Measurements from ENCODE around the gene MAPK4. TPM values are rescaled to one million over a fixed set of nuclear protein-coding genes. Genes with fewer than 3 reads are reported as not detected.

The MAPK4 gene
- total RNA-seq, 1 donor from 2014 or later: 0.21 TPM

DNA sequence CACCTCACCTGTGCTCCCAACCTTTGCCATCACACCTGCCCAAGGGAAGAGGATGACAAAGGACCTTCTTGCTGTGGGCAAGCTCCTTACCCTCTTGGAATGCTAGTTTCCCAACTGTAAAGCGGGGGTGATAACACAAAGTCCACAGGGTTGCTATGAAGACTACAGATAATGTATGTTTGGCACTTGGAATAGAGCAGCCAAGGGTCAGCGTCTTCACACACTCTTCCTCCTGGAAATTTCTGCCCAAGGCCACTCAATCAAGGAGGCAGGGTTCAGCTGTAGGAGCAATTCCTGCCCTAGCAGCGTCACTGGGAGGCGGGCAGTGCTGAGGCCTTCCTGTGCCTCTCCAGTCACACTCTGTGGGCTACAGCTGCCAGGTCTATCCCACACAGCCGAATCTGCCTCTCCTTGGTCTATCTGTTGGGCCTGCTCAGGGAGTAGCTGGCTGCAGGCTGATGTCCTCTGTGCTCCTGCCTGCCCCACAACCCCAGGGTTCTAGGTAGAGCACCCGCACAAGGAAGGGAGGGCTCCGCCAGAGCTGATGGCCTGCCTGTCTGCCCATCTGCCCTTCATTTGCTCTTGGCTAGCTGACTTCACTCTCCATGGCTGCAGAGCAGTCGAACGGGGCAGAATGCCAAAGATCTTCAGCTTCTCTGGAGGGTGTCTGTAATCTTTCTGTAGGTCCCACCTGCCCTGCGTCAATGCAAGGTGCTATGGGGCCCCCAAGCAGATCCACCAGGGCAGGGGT is 168.0 kb downstream of the MAPK4 start:
- Mint-ChIP-seq H3K4me1 (ENCODE audit: unreplicated experiment) (no peaks in the 10 kb centered on the region), H3K27me3 (ENCODE audit: unreplicated experiment) (peaks cover 4% of the 10 kb centered on the region), H3K36me3 (ENCODE audit: low read depth, unreplicated experiment) (no peaks in the 10 kb centered on the region), H3K4me3 (ENCODE audit: unreplicated experiment) (no peak overlapping the region), H3K9me3 (ENCODE audit: unreplicated experiment) (no peaks in the 10 kb centered on the region), H3K27ac (ENCODE audit: unreplicated experiment) (no peak overlapping the region)
- no peak for DNase-seq (ENCODE audit: low spot score)
- no peak for TF ChIP-seq CTCF (IDR thresholded peaks at IDR 0.05; ENCODE audit: unreplicated experiment)

- no peaks in the 10 kb centered on the region for H3K36me3 Mint-ChIP-seq (ENCODE audit: low read depth, unreplicated experiment)
- H3K27ac Mint-ChIP-seq (ENCODE audit: unreplicated experiment): no peak overlapping the region
- no peaks in the 10 kb centered on the region for H3K9me3 Mint-ChIP-seq (ENCODE audit: unreplicated experiment)
- H3K4me1 Mint-ChIP-seq (ENCODE audit: unreplicated experiment): peaks cover 3% of the 10 kb centered on the region
- DNase-seq (ENCODE audit: low spot score): no peak
- H3K4me3 Mint-ChIP-seq (ENCODE audit: unreplicated experiment): no peak overlapping the region
- no peak for TF ChIP-seq CTCF (IDR thresholded peaks at IDR 0.05; ENCODE audit: unreplicated experiment)
- H3K27me3 Mint-ChIP-seq (ENCODE audit: unreplicated experiment): peaks cover 4% of the 10 kb centered on the region
Measured at GRCh38 chr18:50729376-50729775, 169.5 kb downstream of the MAPK4 start.

- Mint-ChIP-seq H3K9me3 (ENCODE audit: unreplicated experiment) (no peaks in the 10 kb centered on the region), H3K27me3 (ENCODE audit: unreplicated experiment) (peaks cover 4% of the 10 kb centered on the region)
- no peak for TF ChIP-seq CTCF (IDR thresholded peaks at IDR 0.05; ENCODE audit: unreplicated experiment)
Measured at GRCh38 chr18:50729986-50730385, 170.1 kb downstream of the MAPK4 start.

DNA sequence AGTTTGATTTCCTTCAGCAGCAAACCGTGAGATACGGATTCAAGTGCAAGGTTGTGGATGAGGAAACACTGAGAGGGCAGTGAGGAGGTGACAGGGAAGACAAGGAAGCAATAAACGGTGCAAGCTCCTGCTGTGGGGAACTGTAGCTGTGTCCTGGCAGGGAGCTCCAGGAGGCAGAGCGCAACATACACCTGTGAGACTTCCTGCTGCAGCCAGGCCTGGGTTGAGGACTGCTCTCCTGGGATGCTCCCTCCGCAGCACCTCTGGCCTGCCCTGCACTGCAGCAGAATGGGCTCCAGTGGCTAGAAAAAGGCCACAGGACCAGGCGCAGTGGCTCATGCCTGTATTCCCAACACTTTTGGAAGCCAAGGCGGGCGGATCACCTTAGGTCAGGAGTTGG is 174.5 kb downstream of the MAPK4 start:
- no peak overlapping the region for H3K27ac Mint-ChIP-seq (ENCODE audit: unreplicated experiment)
- H3K4me1 Mint-ChIP-seq (ENCODE audit: unreplicated experiment): peaks cover 3% of the 10 kb centered on the region
- H3K4me3 Mint-ChIP-seq (ENCODE audit: unreplicated experiment): no peak overlapping the region
- no peak for DNase-seq (ENCODE audit: low spot score)
- no peaks in the 10 kb centered on the region for H3K9me3 Mint-ChIP-seq (ENCODE audit: unreplicated experiment)
- TF ChIP-seq CTCF (IDR thresholded peaks at IDR 0.05; ENCODE audit: unreplicated experiment): no peak
- peaks cover 2% of the 10 kb centered on the region for H3K27me3 Mint-ChIP-seq (ENCODE audit: unreplicated experiment)
- H3K36me3 Mint-ChIP-seq (ENCODE audit: low read depth, unreplicated experiment): no peaks in the 10 kb centered on the region

More at GRCh38 chr18:50729986-50730385, 170.1 kb downstream of the MAPK4 start:
- no peak overlapping the region for H3K4me3 Mint-ChIP-seq (ENCODE audit: unreplicated experiment)
- no peaks in the 10 kb centered on the region for H3K36me3 Mint-ChIP-seq (ENCODE audit: low read depth, unreplicated experiment)
- H3K4me1 Mint-ChIP-seq (ENCODE audit: unreplicated experiment): peaks cover 3% of the 10 kb centered on the region
- DNase-seq (ENCODE audit: low spot score): no peak
- H3K27ac Mint-ChIP-seq (ENCODE audit: unreplicated experiment): no peak overlapping the region

DNA sequence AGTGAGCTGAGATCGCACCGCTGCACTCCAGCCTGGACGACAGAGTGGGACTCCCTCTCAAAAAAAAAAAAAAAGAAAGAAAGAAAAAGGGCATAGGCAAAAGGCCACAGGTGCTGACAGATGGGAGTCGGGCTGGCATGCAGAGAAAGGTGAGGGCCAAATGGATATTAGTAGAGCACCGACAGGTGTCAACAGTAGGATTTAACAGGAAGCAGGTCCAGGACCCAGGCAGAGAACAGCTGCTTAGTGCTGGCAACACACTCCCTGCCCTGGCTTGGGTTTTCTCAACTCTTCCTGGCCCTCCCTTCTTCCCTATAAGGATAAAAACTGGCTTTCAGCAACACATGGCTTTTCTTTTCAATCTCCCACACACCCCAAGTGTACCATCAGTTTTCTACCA is 175.0 kb downstream of the MAPK4 start:
- TF ChIP-seq CTCF (IDR thresholded peaks at IDR 0.05; ENCODE audit: unreplicated experiment): no peak
- no peak for DNase-seq (ENCODE audit: low spot score)
- H3K4me3 Mint-ChIP-seq (ENCODE audit: unreplicated experiment): no peak overlapping the region
- H3K4me1 Mint-ChIP-seq (ENCODE audit: unreplicated experiment): peaks cover 3% of the 10 kb centered on the region
- no peaks in the 10 kb centered on the region for H3K36me3 Mint-ChIP-seq (ENCODE audit: low read depth, unreplicated experiment)
- peaks cover 2% of the 10 kb centered on the region for H3K27me3 Mint-ChIP-seq (ENCODE audit: unreplicated experiment)
- H3K9me3 Mint-ChIP-seq (ENCODE audit: unreplicated experiment): no peaks in the 10 kb centered on the region
- no peak overlapping the region for H3K27ac Mint-ChIP-seq (ENCODE audit: unreplicated experiment)

All from endothelial cell (in vitro differentiated cells).